Gastrocnemius medialis (tissue), 4 donors: ENCODE data around the gene MACROD2. TPM values are rescaled to one million over a fixed set of nuclear protein-coding genes. Genes with fewer than 3 reads are reported as not detected.
"Not testable (repeated sequence)": the region's sequence is repeated elsewhere in the genome, so short reads cannot be mapped to it uniquely, and the experiment has no call there.

Experiments used
- ATAC-seq, 2 donors: fragments of 150-250 bp; one replicate each; pipeline ENCODE4 v1.9.1; 2016
- DNase-seq, 2 donors: peaks; one replicate each; pipeline ENCODE4 v3.0.0-alpha.2; 2019
- H3K27ac ChIP-seq, 4 donors: fragments of 200-600 bp; sonication (generic); 1 replicate in 1 of 4; 2 replicates in 3 of 4; pipeline ENCODE4 v1.5.1; 2016 to 2018; ENCODE audit warnings: mild to moderate bottlenecking in 2 of 4, moderate library complexity in 1 of 4
- H3K27me3 ChIP-seq, 3 donors: fragments of 200-600 bp; sonication (generic) in 2 of 3; 1 replicate in 1 of 3; 2 replicates in 2 of 3; pipeline versions ENCODE4 v1.5.1 to v1.6.0; 2016 to 2019; ENCODE audit warnings: mild to moderate bottlenecking in 1 of 3, moderate library complexity in 1 of 3
- H3K36me3 ChIP-seq, 2 donors: fragments of 200-600 bp; sonication (generic) in 1 of 2; one replicate each; pipeline ENCODE4 v1.5.1; 2017 to 2018
- H3K4me1 ChIP-seq, 2 donors: fragments of 200-600 bp; sonication (generic) in 1 of 2; one replicate each; pipeline ENCODE4 v1.5.1; 2016 to 2017; ENCODE audit warnings: mild to moderate bottlenecking in 2 of 2
- H3K4me3 ChIP-seq, 4 donors: fragments of 200-600 bp; sonication (generic) in 3 of 4; 1 replicate in 1 of 4; 2 replicates in 3 of 4; pipeline ENCODE4 v1.5.1; 2016 to 2019; ENCODE audit warnings: mild to moderate bottlenecking in 2 of 4
- H3K9me3 ChIP-seq, 3 donors: fragments of 200-600 bp; sonication (generic) in 2 of 3; 1 replicate in 1 of 3; 2 replicates in 2 of 3; pipeline ENCODE4 v1.5.1; 2016 to 2019
- POLR2A ChIP-seq, 2 donors: fragments of 450-650 bp; IDR thresholded peaks; one replicate each; pipeline ENCODE4 v1.6.1; 2017; ENCODE audit warnings: antibody characterized with exemption in 2 of 2, mild to moderate bottlenecking in 2 of 2, moderate library complexity in 2 of 2
- in situ Hi-C, 4 donors: fragments of 200-750 bp; cut with MboI; loops; one replicate each; pipeline versions ENCODE4 v1.15.0 to v1.8.0; 2017; ENCODE audit warnings: low sequenced_read_pairs in 4 of 4
- intact Hi-C: fragments of 100-400 bp; cut with DNase I; formaldehyde crosslinking; loops from one replicate; pipeline ENCODE4 v1.15.1; 2023; ENCODE audit warnings: low total_unique reads
- total RNA-seq, 4 donors: library from RNA; depleted of rRNA; stranded (reverse); fragments of >200 nt; gene quantifications; one replicate each; pipeline versions ENCODE4 v1.1.0 to v1.2.3, GENCODE V29; 2016
- TF ChIP-seq, protein P1 (sequence below), 5 experiments: fragments of 450-650 bp in 3 of 5; fragments of 200-600 bp in 2 of 5; sonication (generic) in 2 of 5; IDR thresholded peaks in 4 of 5; conservative IDR thresholded peaks in 1 of 5; 1 replicate in 4 of 5; 2 replicates in 1 of 5; pipeline ENCODE4 v1.5.1; 2016 to 2019; ENCODE audit warnings: antibody characterized with exemption in 5 of 5, mild to moderate bottlenecking in 3 of 5, moderate library complexity in 3 of 5

The MACROD2 gene
- total RNA-seq, 4 donors from 2014 or later: 1.8 to 10.2 (median 3.6) TPM

DNA sequence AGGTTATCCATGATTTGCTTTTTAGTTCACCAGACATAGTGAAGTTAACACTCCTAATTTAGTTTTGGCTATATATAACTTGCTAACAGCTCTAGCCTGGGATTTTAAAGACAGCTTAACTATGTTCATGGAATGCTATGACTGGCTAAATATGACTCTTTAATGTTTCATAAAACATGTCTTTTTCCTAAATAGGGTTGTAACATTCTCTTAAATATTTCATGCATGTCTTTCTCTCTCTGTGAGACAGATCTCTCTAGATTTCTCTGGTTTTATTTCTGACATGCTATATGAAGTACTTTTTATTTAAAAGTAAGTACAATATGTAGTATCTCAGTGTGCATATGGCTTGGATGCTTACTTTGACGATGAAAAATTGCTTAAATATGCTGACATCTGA lies 35.7 kb downstream of the MACROD2 start:
- Histone ChIP-seq H3K27ac (no peak overlapping the region), H3K4me3 (no peak overlapping the region), H3K36me3 (no peaks in the 10 kb centered on the region), H3K27me3 (no peaks in the 10 kb centered on the region), H3K9me3 (no peaks in the 10 kb centered on the region), H3K4me1 (peaks cover 0 to 5% of the 10 kb centered on the region in 2 donors)
- ATAC-seq: no peak
- in situ Hi-C loops (no loop called here), intact Hi-C loops (no loop called here)
- DNase-seq: no peak
- TF ChIP-seq, protein P1, sequence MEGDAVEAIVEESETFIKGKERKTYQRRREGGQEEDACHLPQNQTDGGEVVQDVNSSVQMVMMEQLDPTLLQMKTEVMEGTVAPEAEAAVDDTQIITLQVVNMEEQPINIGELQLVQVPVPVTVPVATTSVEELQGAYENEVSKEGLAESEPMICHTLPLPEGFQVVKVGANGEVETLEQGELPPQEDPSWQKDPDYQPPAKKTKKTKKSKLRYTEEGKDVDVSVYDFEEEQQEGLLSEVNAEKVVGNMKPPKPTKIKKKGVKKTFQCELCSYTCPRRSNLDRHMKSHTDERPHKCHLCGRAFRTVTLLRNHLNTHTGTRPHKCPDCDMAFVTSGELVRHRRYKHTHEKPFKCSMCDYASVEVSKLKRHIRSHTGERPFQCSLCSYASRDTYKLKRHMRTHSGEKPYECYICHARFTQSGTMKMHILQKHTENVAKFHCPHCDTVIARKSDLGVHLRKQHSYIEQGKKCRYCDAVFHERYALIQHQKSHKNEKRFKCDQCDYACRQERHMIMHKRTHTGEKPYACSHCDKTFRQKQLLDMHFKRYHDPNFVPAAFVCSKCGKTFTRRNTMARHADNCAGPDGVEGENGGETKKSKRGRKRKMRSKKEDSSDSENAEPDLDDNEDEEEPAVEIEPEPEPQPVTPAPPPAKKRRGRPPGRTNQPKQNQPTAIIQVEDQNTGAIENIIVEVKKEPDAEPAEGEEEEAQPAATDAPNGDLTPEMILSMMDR (IDR thresholded peaks at IDR 0.05 in 4 of 5, conservative IDR thresholded peaks at IDR 0.05 in 1 of 5): no peak
- no peak for TF ChIP-seq POLR2A (IDR thresholded peaks at IDR 0.05)

DNA sequence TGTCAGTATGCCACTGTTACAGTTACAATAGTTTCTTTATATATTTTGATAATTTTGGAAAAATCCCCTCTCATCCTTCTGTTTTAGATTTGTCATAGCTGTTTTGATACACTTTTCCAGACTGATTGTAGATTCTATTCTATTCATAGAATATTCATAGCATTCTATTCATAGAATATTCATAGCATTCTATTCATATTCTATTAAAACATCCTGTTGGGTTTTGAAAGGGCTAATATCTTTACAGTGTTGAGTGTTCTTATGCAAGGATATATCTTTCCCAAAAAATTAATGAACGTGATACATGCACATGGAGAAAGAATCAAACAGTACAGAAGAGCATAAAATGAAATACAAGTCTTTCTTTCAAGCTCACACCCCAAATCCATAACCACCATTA lies 38.0 kb downstream of the MACROD2 start:
- Histone ChIP-seq H3K4me1 (peaks cover 0 to 5% of the 10 kb centered on the region in 2 donors), H3K36me3 (no peaks in the 10 kb centered on the region), H3K9me3 (no peaks in the 10 kb centered on the region), H3K27ac (no peak overlapping the region), H3K27me3 (no peaks in the 10 kb centered on the region), H3K4me3 (no peak overlapping the region)
- no peak for TF ChIP-seq POLR2A (IDR thresholded peaks at IDR 0.05)
- TF ChIP-seq, protein P1 (IDR thresholded peaks at IDR 0.05 in 4 of 5, conservative IDR thresholded peaks at IDR 0.05 in 1 of 5): no peak
- no peak for ATAC-seq
- intact Hi-C loops: no loop called here
- DNase-seq: no peak
- in situ Hi-C loops: no loop called here

DNA sequence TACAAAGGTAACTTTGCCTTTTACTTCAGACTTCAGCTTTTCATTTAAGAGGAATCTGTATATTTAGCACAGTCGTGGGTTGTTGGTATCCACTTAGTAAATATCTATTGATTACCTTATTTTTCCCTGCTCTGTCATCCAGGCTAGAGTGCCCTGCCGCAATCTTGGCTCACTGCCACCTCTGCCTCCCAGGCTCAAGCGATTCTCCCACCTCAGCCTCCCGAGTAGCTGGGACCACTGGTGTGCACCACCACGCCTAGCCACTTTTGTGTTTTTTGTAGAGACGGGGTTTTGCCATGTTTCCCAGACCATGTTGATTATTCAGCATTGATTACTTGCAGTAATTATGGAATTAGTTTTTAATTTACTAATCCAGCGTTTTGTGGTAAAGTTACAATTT lies 41.3 kb downstream of the MACROD2 start:
- ATAC-seq (no peak), DNase-seq (no peak)
- intact Hi-C loops: no loop called here
- Histone ChIP-seq H3K27ac (no peak overlapping the region), H3K27me3 (no peaks in the 10 kb centered on the region), H3K4me3 (no peak overlapping the region), H3K4me1 (no peaks in the 10 kb centered on the region), H3K36me3 (no peaks in the 10 kb centered on the region), H3K9me3 (no peaks in the 10 kb centered on the region)
- TF ChIP-seq, protein P1 (IDR thresholded peaks at IDR 0.05 in 4 of 5, conservative IDR thresholded peaks at IDR 0.05 in 1 of 5): no peak
- TF ChIP-seq POLR2A (IDR thresholded peaks at IDR 0.05): no peak
- in situ Hi-C loops: no loop called here

DNA sequence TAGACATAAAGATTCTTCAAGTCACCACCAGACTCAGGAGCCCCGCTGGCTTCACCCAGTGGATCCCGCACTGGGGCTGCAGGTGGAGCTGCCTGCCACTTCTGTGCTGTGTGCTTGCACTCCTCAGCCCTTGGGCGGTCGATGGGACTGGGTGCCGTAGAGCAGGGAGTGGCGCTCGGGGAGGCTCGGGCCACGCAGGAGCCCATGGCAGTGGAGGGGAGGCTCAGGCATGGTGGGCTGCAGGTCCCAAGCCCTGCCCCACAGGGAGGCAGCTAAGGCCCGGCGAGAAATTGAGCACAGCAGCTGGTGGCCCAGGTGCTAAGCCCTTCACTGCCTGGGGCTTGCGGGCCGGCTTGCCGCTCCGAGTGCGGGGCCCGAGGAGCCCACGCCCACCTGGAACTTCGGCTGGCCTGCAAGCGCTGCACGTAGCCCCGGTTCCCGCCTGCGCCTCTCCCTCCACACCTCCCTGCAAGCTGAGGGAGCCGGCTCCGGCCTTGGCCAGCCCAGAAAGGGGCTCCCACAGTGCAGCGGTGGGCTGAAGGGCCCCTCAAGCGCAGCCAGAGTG lies 49.5 kb downstream of the MACROD2 start:
- ATAC-seq, H3K27ac ChIP-seq, H3K4me3 ChIP-seq, H3K9me3 ChIP-seq, intact Hi-C loops, H3K27me3 ChIP-seq, H3K4me1 ChIP-seq, H3K36me3 ChIP-seq, in situ Hi-C loops, DNase-seq: not testable (repeated sequence)

DNA sequence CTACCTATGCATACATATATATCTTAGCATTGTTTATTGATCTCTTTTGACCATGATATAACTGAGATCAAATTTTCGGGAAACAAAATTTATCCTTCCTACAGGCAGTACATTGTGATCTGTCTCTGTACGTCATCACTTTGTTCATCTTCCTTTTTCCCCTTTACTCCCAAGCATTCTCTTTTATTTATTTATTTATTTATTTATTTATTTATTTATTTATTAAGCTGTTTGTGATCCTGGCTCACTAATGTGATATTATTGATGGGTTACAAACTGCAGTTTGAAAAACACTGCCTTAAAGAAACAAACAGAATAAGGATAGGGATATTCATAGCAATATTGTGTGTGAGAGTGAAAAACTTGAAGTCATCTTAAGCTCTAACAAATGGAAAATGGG lies 51.2 kb downstream of the MACROD2 start:
- H3K9me3 ChIP-seq: no peaks in the 10 kb centered on the region
- no peaks in the 10 kb centered on the region for H3K36me3 ChIP-seq
- in situ Hi-C loops (no loop called here), intact Hi-C loops (no loop called here)
- no peak for TF ChIP-seq POLR2A (IDR thresholded peaks at IDR 0.05)
- TF ChIP-seq, protein P1 (IDR thresholded peaks at IDR 0.05 in 4 of 5, conservative IDR thresholded peaks at IDR 0.05 in 1 of 5): no peak
- ATAC-seq: no peak
- DNase-seq: no peak
- no peak overlapping the region for H3K27ac ChIP-seq
- H3K4me1 ChIP-seq: no peaks in the 10 kb centered on the region
- no peaks in the 10 kb centered on the region for H3K27me3 ChIP-seq
- H3K4me3 ChIP-seq: no peak overlapping the region
